H1 (cell line): ENCODE data around the gene SAP30. TPM values are rescaled to one million over a fixed set of nuclear protein-coding genes. Genes with fewer than 3 reads are reported as not detected.

Experiments used
- CTCF ChIA-PET: fragments of 300-600 bp; sonication (Branson Sonifier 250); formaldehyde crosslinking; loops from one replicate; lab custom pipeline; 2021; ENCODE audit not compliant: partially characterized antibody; lab: Charles Lee
- POLR2A ChIA-PET: fragments of 300-600 bp; sonication (Branson Sonifier 250); formaldehyde crosslinking; loops from one replicate; lab custom pipeline; 2021; ENCODE audit warnings: inconsistent platforms; ENCODE audit not compliant: partially characterized antibody; lab: Charles Lee
- DNase-seq, 2 experiments: peaks; one replicate each; pipeline versions ENCODE4 v3.0.0 to v3.0.0-alpha.2; 2010 to 2022; ENCODE audit warnings: low spot score in 2 of 2, low read depth in 1 of 2, mixed read lengths in 1 of 2
- FAIRE-seq: peaks from 2 replicates; lab custom pipeline; 2011; peaks lifted over from hg19 to GRCh38; lab: Jason Lieb, UNC
- H2AFZ ChIP-seq: 2 replicates; pipeline ENCODE4 v1.8.1; 2012; ENCODE audit warnings: low read length, inconsistent platforms
- H2AK5ac ChIP-seq: 2 replicates; pipeline ENCODE4 v1.6.1; 2013; ENCODE audit warnings: low read depth, low read length
- H2BK120ac ChIP-seq: replicated peaks from 2 replicates; pipeline ENCODE3; 2013; ENCODE audit warnings: low read depth, low read length, inconsistent platforms
- H2BK12ac ChIP-seq: 2 replicates; pipeline ENCODE4 v1.6.1; 2013; ENCODE audit warnings: low read depth, low read length
- H2BK15ac ChIP-seq: 2 replicates; pipeline ENCODE4 v1.6.1; 2013; ENCODE audit warnings: low read length
- H2BK20ac ChIP-seq: 2 replicates; pipeline ENCODE4 v1.6.1; 2013; ENCODE audit warnings: low read length
- H2BK5ac ChIP-seq: 2 replicates; pipeline ENCODE4 v1.6.1; 2013; ENCODE audit warnings: low read depth, low read length
- H3K14ac ChIP-seq: 2 replicates; pipeline ENCODE4 v1.6.1; 2013; ENCODE audit warnings: inconsistent platforms; ENCODE audit not compliant: insufficient read length
- H3K18ac ChIP-seq: 2 replicates; pipeline ENCODE4 v1.6.1; 2013; ENCODE audit warnings: low read length; ENCODE audit errors: extremely low read depth
- H3K23ac ChIP-seq: 2 replicates; pipeline ENCODE4 v1.6.1; 2013; ENCODE audit warnings: inconsistent platforms; ENCODE audit not compliant: insufficient read length
- H3K23me2 ChIP-seq: 2 replicates; pipeline ENCODE4 v1.6.1; 2013; ENCODE audit warnings: low read depth, low read length
- H3K27ac ChIP-seq: 2 replicates; pipeline ENCODE4 v1.6.1; 2011; ENCODE audit warnings: low read depth, low read length, inconsistent platforms
- H3K27me3 ChIP-seq, 4 experiments: replicated peaks in 1 of 4; 1 replicate in 1 of 4; 2 replicates in 3 of 4; pipeline versions ENCODE4 v1.6.1 to v1.8.1; 2011 to 2013; ENCODE audit warnings: low read length in 3 of 4, mild to moderate bottlenecking in 3 of 4, inconsistent platforms in 2 of 4, mixed read lengths in 2 of 4, moderate library complexity in 1 of 4; ENCODE audit not compliant: control insufficient read depth in 3 of 4, insufficient read depth in 3 of 4; ENCODE audit errors: extremely low read depth in 1 of 4
- H3K36me3 ChIP-seq, 4 experiments: 2 replicates each; pipeline versions ENCODE4 v1.6.1 to v1.8.1; 2011 to 2013; ENCODE audit warnings: mild to moderate bottlenecking in 4 of 4, low read length in 3 of 4, moderate library complexity in 2 of 4, control low read depth in 1 of 4, inconsistent platforms in 1 of 4; ENCODE audit not compliant: insufficient read depth in 4 of 4, control insufficient read depth in 2 of 4
- H3K4ac ChIP-seq: replicated peaks from 2 replicates; pipeline ENCODE3; 2013; ENCODE audit warnings: low read length, low read depth, mixed read lengths, inconsistent platforms; ENCODE audit not compliant: insufficient read length
- H3K4me1 ChIP-seq, 4 experiments: replicated peaks in 1 of 4; 1 replicate in 1 of 4; 2 replicates in 3 of 4; pipeline versions ENCODE4 v1.6.1 to v1.8.1; 2011 to 2013; ENCODE audit warnings: low read length in 3 of 4, inconsistent platforms in 2 of 4, mixed read lengths in 1 of 4; ENCODE audit not compliant: insufficient read depth in 4 of 4, control insufficient read depth in 3 of 4
- H3K4me2 ChIP-seq, 2 experiments: 2 replicates each; pipeline versions ENCODE4 v1.6.1 to v1.8.1; 2011 to 2013; ENCODE audit warnings: low read depth in 2 of 2, low read length in 2 of 2, control low read depth in 1 of 2, inconsistent platforms in 1 of 2, mild to moderate bottlenecking in 1 of 2; ENCODE audit not compliant: insufficient read depth in 1 of 2
- H3K4me3 ChIP-seq, 4 experiments: fragments of 200-600, 300-600 bp in 1 of 4; sonication (generic), shearing (Covaris generic), sonication (Bioruptor Twin) in 1 of 4; 2 replicates each; pipeline versions ENCODE4 v1.5.1 to v1.8.1; 2011 to 2016; ENCODE audit warnings: low read length in 4 of 4, low read depth in 3 of 4, control low read depth in 2 of 4, inconsistent platforms in 2 of 4, mild to moderate bottlenecking in 2 of 4, mixed read lengths in 1 of 4, moderate library complexity in 1 of 4; ENCODE audit not compliant: insufficient read depth in 2 of 4; ENCODE audit errors: extremely low read depth in 1 of 4
- H3K56ac ChIP-seq: replicated peaks from 2 replicates; pipeline ENCODE3; 2013; ENCODE audit warnings: low read depth, mild to moderate bottlenecking, mixed read lengths, low read length, inconsistent platforms; ENCODE audit not compliant: insufficient read length
- H3K79me1 ChIP-seq: 2 replicates; pipeline ENCODE4 v1.6.1; 2013; ENCODE audit warnings: low read depth, low read length, control low read depth
- H3K79me2 ChIP-seq, 2 experiments: 2 replicates each; pipeline versions ENCODE4 v1.6.1 to v1.8.1; 2012 to 2013; ENCODE audit warnings: low read length in 2 of 2, mild to moderate bottlenecking in 2 of 2, inconsistent platforms in 1 of 2; ENCODE audit not compliant: insufficient read depth in 2 of 2, control insufficient read depth in 1 of 2
- H3K9ac ChIP-seq, 4 experiments: replicated peaks in 1 of 4; 1 replicate in 1 of 4; 2 replicates in 3 of 4; pipeline versions ENCODE4 v1.6.1 to v1.8.1; 2011 to 2013; ENCODE audit warnings: low read depth in 3 of 4, low read length in 3 of 4, control low read depth in 2 of 4, mild to moderate bottlenecking in 2 of 4, moderate library complexity in 2 of 4, inconsistent platforms in 1 of 4; ENCODE audit errors: extremely low read depth in 1 of 4
- H3K9me3 ChIP-seq, 2 experiments: 2 replicates each; pipeline versions ENCODE4 v1.6.1 to v1.8.1; 2012 to 2013; ENCODE audit warnings: mild to moderate bottlenecking in 2 of 2, moderate library complexity in 2 of 2, control low read depth in 1 of 2, inconsistent platforms in 1 of 2, low read depth in 1 of 2, low read length in 1 of 2, mixed read lengths in 1 of 2; ENCODE audit not compliant: insufficient read depth in 2 of 2
- H4K20me1 ChIP-seq, 2 experiments: replicated peaks in 1 of 2; 2 replicates each; pipeline versions ENCODE3 to v1.8.1; 2011 to 2013; ENCODE audit warnings: inconsistent platforms in 2 of 2, low read length in 2 of 2, mild to moderate bottlenecking in 1 of 2; ENCODE audit not compliant: insufficient read depth in 2 of 2, control insufficient read depth in 1 of 2
- H4K5ac ChIP-seq: 2 replicates; pipeline ENCODE4 v1.6.1; 2013; ENCODE audit warnings: low read length, low read depth, mixed read lengths, inconsistent platforms; ENCODE audit not compliant: insufficient read length
- H4K8ac ChIP-seq: 2 replicates; pipeline ENCODE4 v1.8.0; 2013; ENCODE audit warnings: mild to moderate bottlenecking, moderate library complexity, low read length, inconsistent platforms; ENCODE audit not compliant: insufficient read depth; ENCODE audit errors: extremely low read depth
- H4K91ac ChIP-seq: replicated peaks from 2 replicates; pipeline ENCODE3; 2013; ENCODE audit warnings: low read length, mixed read lengths, inconsistent platforms; ENCODE audit not compliant: insufficient read length
- CBX5 ChIP-seq: fragments of 300-800, 300-1000 bp; sonication (generic); IDR thresholded peaks from 2 replicates; pipeline ENCODE4 v1.7.1; 2016; ENCODE audit warnings: antibody characterized with exemption, low read length, low read depth
- CEBPB ChIP-seq: IDR thresholded peaks from 2 replicates; pipeline ENCODE4 v1.6.1; 2012; ENCODE audit warnings: low read depth, low read length
- CHD1 ChIP-seq: IDR thresholded peaks from 2 replicates; pipeline ENCODE4 v1.6.1; 2012; ENCODE audit warnings: low read depth, low read length, improper control_type of control experiment
- CTBP2 ChIP-seq: IDR thresholded peaks from 2 replicates; pipeline ENCODE4 v1.7.0; 2011; ENCODE audit warnings: borderline replicate concordance, mild to moderate bottlenecking, moderate library complexity, mixed read lengths, low read length; ENCODE audit not compliant: insufficient read depth, insufficient read length
- EZH2 ChIP-seq: fragments of 200-600 bp; sonication (generic); IDR thresholded peaks from 2 replicates; pipeline ENCODE4 v1.7.1; 2012; ENCODE audit warnings: low read depth, mild to moderate bottlenecking, moderate library complexity, low read length, inconsistent platforms; ENCODE audit not compliant: severe bottlenecking
- GABPA ChIP-seq: IDR thresholded peaks from 2 replicates; pipeline ENCODE4 v1.6.1; 2011; ENCODE audit warnings: mild to moderate bottlenecking, low read length, moderate library complexity, borderline replicate concordance; ENCODE audit not compliant: insufficient read depth
- GTF2F1 ChIP-seq: IDR thresholded peaks from 2 replicates; pipeline ENCODE4 v1.6.1; 2012; ENCODE audit warnings: low read depth, low read length, improper control_type of control experiment, borderline replicate concordance
- NANOG ChIP-seq: IDR thresholded peaks from 2 replicates; pipeline ENCODE4 v1.6.1; 2011; ENCODE audit warnings: low read length, low read depth, mild to moderate bottlenecking, inconsistent platforms; ENCODE audit not compliant: insufficient read depth, poor library complexity, severe bottlenecking
- PHF8 ChIP-seq: fragments of 200-600 bp; sonication (generic); conservative IDR thresholded peaks from 2 replicates; pipeline ENCODE4 v1.7.1; 2012; ENCODE audit warnings: low read depth, mild to moderate bottlenecking, inconsistent platforms, low read length, moderate library complexity
- SRF ChIP-seq: IDR thresholded peaks from 2 replicates; pipeline ENCODE4 v1.6.1; 2011; ENCODE audit warnings: mild to moderate bottlenecking, low read depth, low read length, moderate library complexity
- WGBS, 2 experiments: shearing (Covaris generic) in 1 of 2; methylation state at CpG; one replicate each; pipeline versions ENCODE4 v1.1.6 to v1.1.7; 2013 to 2015; ENCODE audit warnings: low lambda C conversion rate in 2 of 2, mixed read lengths in 2 of 2, inconsistent platforms in 1 of 2, low coverage in 1 of 2, missing lambda C conversion rate in 1 of 2; ENCODE audit not compliant: insufficient replicate concordance in 2 of 2, insufficient coverage in 1 of 2, insufficient read length in 1 of 2; ENCODE audit errors: extremely low coverage in 1 of 2, missing lambda C conversion rate in 1 of 2; 5-methylcytosine and 5-hydroxymethylcytosine counted together
- polyA plus RNA-seq, 7 experiments: library from polyadenylated mRNA; depleted of rRNA in 3 of 7; stranded (reverse) in 5 of 7; unstranded in 2 of 7; fragments of >200 nt in 5 of 7; fragments of 200-250 nt in 2 of 7; gene quantifications; 1 replicate in 5 of 7; 2 replicates in 1 of 7; 4 replicates in 1 of 7; pipeline versions ENCODE4 v1.2.1 to v1.2.3, GENCODE V29; 2011 to 2013; ENCODE audit warnings: missing spikeins in 2 of 7, mixed read lengths in 2 of 7
- total RNA-seq: library from RNA; stranded (reverse); fragmentation: NEBNext Ultra II Directional; extraction: Animal tissue kit (Norgen Biotek cat#: 25700); gene quantifications from 2 replicates; pipeline ENCODE4 v1.2.1, GENCODE V29; 2021
- TF ChIP-seq, protein P1 (sequence below), 3 experiments: IDR thresholded peaks; 1 replicate in 2 of 3; 2 replicates in 1 of 3; pipeline versions ENCODE4 v1.5.1 to v1.6.1; 2011; ENCODE audit warnings: low read length in 3 of 3, mild to moderate bottlenecking in 3 of 3, inconsistent platforms in 2 of 3, low read depth in 1 of 3, moderate library complexity in 1 of 3; ENCODE audit not compliant: insufficient read depth in 1 of 3; ENCODE audit errors: control extremely low read depth in 1 of 3

Gene SAP30
- total and polyA plus RNA-seq, 2 of the 8 experiments (the other 6 are each of a cell fraction or from before 2014, with no cell fraction given), result 7.7 to 21.1 TPM

DNA sequence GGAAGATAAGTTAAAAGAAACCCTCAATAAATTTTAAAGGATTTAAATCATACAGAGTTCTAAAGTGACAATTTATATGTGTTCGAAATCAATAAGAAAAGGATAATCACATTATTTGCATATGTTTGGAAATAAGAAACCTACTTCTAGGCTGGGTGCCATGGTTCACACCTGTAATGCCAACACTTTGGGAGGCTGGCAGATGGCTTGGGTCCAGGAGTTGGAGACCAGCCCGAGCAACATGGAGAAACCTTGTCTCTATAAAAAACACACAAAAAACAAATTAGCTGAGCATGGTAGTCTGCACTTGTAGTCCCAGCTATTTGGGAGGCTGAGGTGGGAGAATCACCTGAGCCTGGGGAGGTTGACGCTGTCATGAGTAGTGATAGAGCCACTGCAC lies 8.1 kb upstream of the SAP30 start:
- 87% methylated on average over 3 of the region's 3 CpGs; no CpG with 5 or more reads in 1 of the 2 experiments for WGBS, 2 experiments
- no peak for TF ChIP-seq GTF2F1
- TF ChIP-seq CEBPB, result no peak
- TF ChIP-seq PHF8, result no peak
- no peak for TF ChIP-seq EZH2
- TF ChIP-seq CTBP2, result no peak
- no peak for TF ChIP-seq CBX5
- no peak for TF ChIP-seq GABPA
- no peak for TF ChIP-seq SRF
- TF ChIP-seq NANOG, result no peak
- no peak for TF ChIP-seq CHD1
- TF ChIP-seq, protein P1, sequence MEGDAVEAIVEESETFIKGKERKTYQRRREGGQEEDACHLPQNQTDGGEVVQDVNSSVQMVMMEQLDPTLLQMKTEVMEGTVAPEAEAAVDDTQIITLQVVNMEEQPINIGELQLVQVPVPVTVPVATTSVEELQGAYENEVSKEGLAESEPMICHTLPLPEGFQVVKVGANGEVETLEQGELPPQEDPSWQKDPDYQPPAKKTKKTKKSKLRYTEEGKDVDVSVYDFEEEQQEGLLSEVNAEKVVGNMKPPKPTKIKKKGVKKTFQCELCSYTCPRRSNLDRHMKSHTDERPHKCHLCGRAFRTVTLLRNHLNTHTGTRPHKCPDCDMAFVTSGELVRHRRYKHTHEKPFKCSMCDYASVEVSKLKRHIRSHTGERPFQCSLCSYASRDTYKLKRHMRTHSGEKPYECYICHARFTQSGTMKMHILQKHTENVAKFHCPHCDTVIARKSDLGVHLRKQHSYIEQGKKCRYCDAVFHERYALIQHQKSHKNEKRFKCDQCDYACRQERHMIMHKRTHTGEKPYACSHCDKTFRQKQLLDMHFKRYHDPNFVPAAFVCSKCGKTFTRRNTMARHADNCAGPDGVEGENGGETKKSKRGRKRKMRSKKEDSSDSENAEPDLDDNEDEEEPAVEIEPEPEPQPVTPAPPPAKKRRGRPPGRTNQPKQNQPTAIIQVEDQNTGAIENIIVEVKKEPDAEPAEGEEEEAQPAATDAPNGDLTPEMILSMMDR (IDR thresholded peaks at IDR 0.05; ENCODE audit: control extremely low read depth in 1 of 3, insufficient read depth in 1 of 3, low read depth in 1 of 3, low read length in 3 of 3), result no peak

More for the DNA sequence above, 8.1 kb upstream of the SAP30 start:
- Histone ChIP-seq H3K56ac (no peak overlapping the region), H3K4me2 (no peak overlapping the region), H3K18ac (no peak overlapping the region), H4K20me1 (no peaks in the 10 kb centered on the region), H3K4ac (no peak overlapping the region), H3K27ac (no peak overlapping the region), H2BK12ac (no peak overlapping the region), H3K23me2 (no peaks in the 10 kb centered on the region; the same call in 1 of the 2 replicates), H2BK5ac (no peak overlapping the region), H3K9ac (no peak overlapping the region), H4K91ac (no peak overlapping the region), H3K79me1 (no peaks in the 10 kb centered on the region), H3K4me3 (no peak overlapping the region), H4K5ac (no peak overlapping the region), H3K36me3 (no peaks in the 10 kb centered on the region), H2BK120ac (no peak overlapping the region), H2BK15ac (no peak overlapping the region), H3K23ac (no peak overlapping the region), H2AFZ (no peak overlapping the region), H2AK5ac (no peak overlapping the region), H3K4me1 (no peaks in the 10 kb centered on the region), H2BK20ac (no peak overlapping the region), H4K8ac (no peak overlapping the region), H3K9me3 (no peaks in the 10 kb centered on the region), H3K14ac (no peak overlapping the region), H3K27me3 (no peaks in the 10 kb centered on the region), H3K79me2 (no peaks in the 10 kb centered on the region)
- ChIA-PET CTCF (interaction anchor here (0.9 to 2.0 kb wide), 3 partner anchors 46 to 75 kb away, joined by 3 to 5 read pairs (median 3); no protein-coding TSS in a partner anchor), POLR2A (no interaction called here)
- FAIRE-seq (peak; percentile 24), DNase-seq (no peak)
